Measurements from ENCODE around the gene CLK2.

DNA sequence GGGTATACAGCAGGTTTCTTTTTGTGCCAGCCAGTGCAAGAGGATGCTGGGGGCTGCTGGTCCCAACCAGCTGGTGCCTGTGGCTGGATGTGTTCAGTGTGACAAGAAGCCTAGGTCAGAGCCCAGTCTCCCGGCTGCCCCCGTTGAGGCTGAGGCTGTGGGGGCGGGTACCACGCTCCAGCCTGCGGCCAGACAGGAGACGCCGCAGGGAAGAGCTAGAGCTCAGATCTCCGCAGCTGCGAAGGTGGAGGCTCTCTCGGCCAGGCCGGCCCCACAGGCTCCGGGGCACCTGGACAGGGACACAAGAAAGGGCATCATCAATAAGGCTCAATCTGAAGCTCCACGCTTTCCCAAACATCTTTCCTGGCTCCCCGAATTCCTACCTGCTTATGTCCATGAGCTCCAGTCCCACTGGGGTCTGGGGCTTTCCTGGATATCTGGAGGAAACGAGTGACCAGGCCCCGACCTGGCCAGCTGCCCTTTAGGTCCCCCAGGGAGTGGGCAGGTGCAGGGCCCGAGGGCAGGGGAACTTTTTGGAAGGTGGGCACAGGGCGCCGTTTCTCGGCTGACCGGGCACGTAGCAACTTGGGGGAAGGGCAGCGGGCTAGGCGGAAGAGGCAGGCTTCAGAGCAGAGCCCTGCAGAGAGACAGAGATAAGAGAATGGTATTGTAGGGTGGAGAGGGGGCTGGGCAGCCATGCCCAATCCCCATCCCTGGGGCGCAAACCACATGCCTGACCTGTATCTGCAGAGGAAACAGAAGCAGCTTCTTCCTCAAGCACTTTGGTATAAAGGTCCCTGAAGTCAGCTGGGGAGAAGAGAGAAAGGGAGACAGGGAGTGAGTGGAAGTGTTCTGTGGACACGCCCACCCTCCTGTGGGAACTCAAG is 25.4 kb downstream of the CLK2 start:
- TF ChIP-seq, protein P1, sequence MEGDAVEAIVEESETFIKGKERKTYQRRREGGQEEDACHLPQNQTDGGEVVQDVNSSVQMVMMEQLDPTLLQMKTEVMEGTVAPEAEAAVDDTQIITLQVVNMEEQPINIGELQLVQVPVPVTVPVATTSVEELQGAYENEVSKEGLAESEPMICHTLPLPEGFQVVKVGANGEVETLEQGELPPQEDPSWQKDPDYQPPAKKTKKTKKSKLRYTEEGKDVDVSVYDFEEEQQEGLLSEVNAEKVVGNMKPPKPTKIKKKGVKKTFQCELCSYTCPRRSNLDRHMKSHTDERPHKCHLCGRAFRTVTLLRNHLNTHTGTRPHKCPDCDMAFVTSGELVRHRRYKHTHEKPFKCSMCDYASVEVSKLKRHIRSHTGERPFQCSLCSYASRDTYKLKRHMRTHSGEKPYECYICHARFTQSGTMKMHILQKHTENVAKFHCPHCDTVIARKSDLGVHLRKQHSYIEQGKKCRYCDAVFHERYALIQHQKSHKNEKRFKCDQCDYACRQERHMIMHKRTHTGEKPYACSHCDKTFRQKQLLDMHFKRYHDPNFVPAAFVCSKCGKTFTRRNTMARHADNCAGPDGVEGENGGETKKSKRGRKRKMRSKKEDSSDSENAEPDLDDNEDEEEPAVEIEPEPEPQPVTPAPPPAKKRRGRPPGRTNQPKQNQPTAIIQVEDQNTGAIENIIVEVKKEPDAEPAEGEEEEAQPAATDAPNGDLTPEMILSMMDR (IDR thresholded peaks at IDR 0.05), result no peak
- no peak for TF ChIP-seq POLR2A (IDR thresholded peaks at IDR 0.05)
- TF ChIP-seq EP300 (IDR thresholded peaks at IDR 0.05; ENCODE audit: low read depth), result no peak
- TF ChIP-seq POLR2AphosphoS5 (IDR thresholded peaks at IDR 0.05), result no peak

All from transverse colon (tissue), 4 donors.